ENCODE results near the gene LTC4S. TPM values are rescaled to one million over a fixed set of nuclear protein-coding genes. Genes with fewer than 3 reads are reported as not detected.

LTC4S gene
- total and polyA plus RNA-seq, 9 of the 15 experiments (the other 6 are each of a cell fraction or from before 2014, with no cell fraction given): 0.17 to 0.77 (median 0.75) TPM; not detected in 6

- Histone ChIP-seq H3K4me2 (ENCODE audit: insufficient read depth, low read length) (no peak overlapping the region), H3K79me2 (ENCODE audit: control insufficient read depth, insufficient read depth, low read length) (no peaks in the 10 kb centered on the region), H3K9me1 (ENCODE audit: control insufficient read depth, insufficient read depth, low read length) (no peaks in the 10 kb centered on the region), H3K27me3 (ENCODE audit: control insufficient read depth in 2 of 2, insufficient read depth in 2 of 2, low read length in 2 of 2) (no peaks in the 10 kb centered on the region), H3K9me3 (replicated peaks; ENCODE audit: control insufficient read depth, insufficient read depth, low read depth, low read length) (no peaks in the 10 kb centered on the region), H3K4me3 (no peak overlapping the region), H2AFZ (ENCODE audit: low read depth, low read length) (no peak overlapping the region), H3K9ac (ENCODE audit: insufficient read depth in 1 of 2, low read depth in 2 of 2, low read length in 2 of 2) (peak overlapping the region in 1 of 2 experiments; percentile 78; a peak in 1 of 4 replicates), H4K20me1 (replicated peaks; ENCODE audit: control insufficient read depth, insufficient read depth, low read length) (no peaks in the 10 kb centered on the region), H3K27ac (ENCODE audit: extremely low read depth, low read depth, low read length) (no peak overlapping the region), H3K4me1 (replicated peaks in 1 of 2; ENCODE audit: control insufficient read depth in 2 of 2, insufficient read depth in 2 of 2, low read length in 2 of 2) (peaks cover 0 to 43% of the 10 kb centered on the region in 2 experiments; a peak in 2 of 5 replicates), H3K36me3 (ENCODE audit: control insufficient read depth, insufficient read depth, low read length) (peaks cover 29% of the 10 kb centered on the region; the same call in 1 of the 3 replicates)
- DNase-seq (ENCODE audit: extremely low read depth in 1 of 4, low spot score in 3 of 4): no peak
- TF ChIP-seq NFE2 (IDR thresholded peaks at IDR 0.05; ENCODE audit: low read depth): no peak
- TF ChIP-seq BRD4 (IDR thresholded peaks at IDR 0.05): no peak
- no peak for TF ChIP-seq ZFP30 (CRISPR knock-in tag; IDR thresholded peaks at IDR 0.05; ENCODE audit: borderline replicate concordance)
- no peak for TF ChIP-seq FOXJ2 (tag; IDR thresholded peaks at IDR 0.05)
- no peak for TF ChIP-seq ZNF830 (CRISPR knock-in tag; IDR thresholded peaks at IDR 0.05)
- no peak for TF ChIP-seq KHSRP (IDR thresholded peaks at IDR 0.05)
- TF ChIP-seq ZBTB43 (CRISPR knock-in tag; IDR thresholded peaks at IDR 0.05): no peak
- TF ChIP-seq TCF15 (CRISPR knock-in tag; IDR thresholded peaks at IDR 0.05): no peak
- TF ChIP-seq ZNF140 (CRISPR knock-in tag; IDR thresholded peaks at IDR 0.05): no peak
- no peak for TF ChIP-seq GATA2 (CRISPR knock-in tag; IDR thresholded peaks at IDR 0.05)
- no peak for TF ChIP-seq EWSR1 (IDR thresholded peaks at IDR 0.05; ENCODE audit: borderline replicate concordance, low read depth, partially characterized antibody)
- no peak for TF ChIP-seq ZNF512 (tag; IDR thresholded peaks at IDR 0.05)
- FAIRE-seq: no peak
- BruUV-seq (replicated peaks): no TSS peak
- ATAC-seq: no peak; the same call in 2 of the 3 replicates
- 90% methylated on average over 2 of the region's 3 CpGs for WGBS (ENCODE audit: insufficient coverage, low coverage, missing lambda C conversion rate)
- intact Hi-C loops (cut with micrococcal nuclease): no loop called here
- in situ Hi-C loops (cut with MboI): no loop called here
- POLR2A ChIA-PET: interaction anchor here (0.6 to 1.2 kb wide), 5 partner anchors 9 to 502 kb away, joined by 3 to 5 read pairs (median 3); partner anchors contain the start of gene SQSTM1
- CTCF ChIA-PET (ENCODE audit: low intra/inter-chr PET ratio): no interaction called here
Observed at GRCh38 chr5:179794575-179794974, 789 bp downstream of the LTC4S start.

Data from K562 (cell line).